GM12892 (cell line): ENCODE measurements around the gene KIF2A.

ENCODE experiments used
- POLR2A ChIP-seq: IDR thresholded peaks from 2 replicates; pipeline ENCODE4 v1.6.1; 2011; ENCODE audit warnings: low read depth, low read length, control low read depth
- TAF1 ChIP-seq: IDR thresholded peaks from 2 replicates; pipeline ENCODE4 v1.6.1; 2011; ENCODE audit warnings: low read depth, mild to moderate bottlenecking, control low read depth, low read length, borderline replicate concordance

GRCh38 chr5:62326702-62327101 is 20.7 kb downstream of the KIF2A start:
- TF ChIP-seq POLR2A, result no peak
- TF ChIP-seq TAF1, result no peak
